CD4-positive, alpha-beta T cell treated with Interleukin-4 for 4 hours (primary cell): ENCODE results near the gene LRCH3.
"Not testable (repeated sequence)": the region's sequence is repeated elsewhere in the genome, so short reads cannot be mapped to it uniquely, and the experiment has no call there.

Experiments
- DNase-seq: peaks from one replicate; pipeline ENCODE4 v3.0.0-alpha.2; 2020

Gene LRCH3

DNA sequence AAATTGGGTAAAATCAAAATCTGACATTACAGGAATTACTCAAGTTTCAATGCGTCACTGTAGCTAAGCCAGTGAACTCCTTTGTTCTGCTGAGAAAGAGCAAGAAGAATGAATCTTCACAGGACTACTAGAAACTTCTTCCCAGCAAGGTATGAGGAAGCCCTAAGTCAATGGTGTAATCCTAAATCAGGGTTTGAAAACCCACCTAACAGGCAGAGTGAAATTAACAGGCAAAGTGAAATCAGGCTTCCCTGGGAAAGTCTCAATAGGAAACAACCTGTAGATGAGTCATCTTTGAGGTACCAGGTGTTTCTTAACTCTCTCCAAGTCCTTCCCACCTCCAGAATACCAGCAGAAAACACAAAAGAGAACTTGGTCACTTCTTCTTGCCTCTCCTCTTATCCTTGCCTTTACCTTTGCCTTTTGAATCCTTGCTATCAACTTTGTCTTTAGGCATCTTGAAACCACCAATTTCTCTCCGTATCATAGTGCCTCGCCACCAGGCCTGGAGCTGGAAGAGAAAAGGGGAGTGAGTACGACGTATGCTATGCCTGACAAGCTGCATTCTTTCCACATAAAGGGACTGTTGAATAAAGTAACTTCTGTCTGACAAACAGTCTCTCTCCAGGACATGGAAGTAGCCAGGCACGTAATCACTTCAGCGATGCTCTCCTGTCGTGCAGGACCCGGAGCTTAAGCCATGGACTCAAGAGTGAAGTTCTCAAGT, 98.3 kb downstream of the LRCH3 start:
- no peak for DNase-seq

GRCh38 chr3:197890693-197891092, 99.6 kb downstream of the LRCH3 start:
- no peak for DNase-seq

DNA sequence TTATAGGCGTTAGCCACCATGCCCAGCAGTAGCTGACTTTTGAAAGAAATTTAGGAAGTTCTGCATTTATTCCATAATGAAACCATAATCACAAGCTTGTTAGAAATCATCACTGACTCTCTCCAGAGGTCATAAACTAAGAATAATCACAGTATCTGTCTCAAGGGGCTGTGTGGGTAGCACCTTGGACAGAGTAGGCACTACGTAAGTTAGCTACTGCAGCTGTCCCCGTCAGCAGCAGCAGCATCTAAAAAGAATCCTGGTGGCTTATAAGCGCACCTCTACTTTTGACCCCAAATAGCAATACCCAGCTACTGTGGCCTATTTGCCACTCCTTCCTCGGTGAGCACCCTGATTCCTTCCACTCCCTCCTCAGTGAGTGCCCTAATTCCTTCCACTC, 101.1 kb downstream of the LRCH3 start:
- DNase-seq = no peak

DNA sequence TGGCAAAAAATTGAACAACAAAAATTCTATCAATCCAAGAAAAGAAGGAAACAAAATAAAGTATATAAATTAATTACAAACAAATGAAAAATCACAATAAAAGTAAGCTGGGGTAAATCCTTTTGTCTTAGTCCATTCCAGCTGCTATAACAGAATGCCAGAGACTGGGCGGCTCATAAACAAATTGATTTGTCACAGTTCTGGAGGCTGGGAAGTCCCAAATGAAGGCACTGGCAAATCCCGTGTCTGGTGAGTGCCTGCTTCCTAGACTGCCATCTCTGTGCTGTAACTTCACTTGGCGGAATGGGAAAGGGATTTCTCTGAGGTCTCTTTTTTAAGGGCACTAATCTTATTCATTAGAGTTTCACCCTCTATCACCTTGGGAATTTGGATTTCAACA, 105.4 kb downstream of the LRCH3 start:
- no peak for DNase-seq

- no peak for DNase-seq
Measured at GRCh38 chr3:197899833-197900478, 108.9 kb downstream of the LRCH3 start.

DNA sequence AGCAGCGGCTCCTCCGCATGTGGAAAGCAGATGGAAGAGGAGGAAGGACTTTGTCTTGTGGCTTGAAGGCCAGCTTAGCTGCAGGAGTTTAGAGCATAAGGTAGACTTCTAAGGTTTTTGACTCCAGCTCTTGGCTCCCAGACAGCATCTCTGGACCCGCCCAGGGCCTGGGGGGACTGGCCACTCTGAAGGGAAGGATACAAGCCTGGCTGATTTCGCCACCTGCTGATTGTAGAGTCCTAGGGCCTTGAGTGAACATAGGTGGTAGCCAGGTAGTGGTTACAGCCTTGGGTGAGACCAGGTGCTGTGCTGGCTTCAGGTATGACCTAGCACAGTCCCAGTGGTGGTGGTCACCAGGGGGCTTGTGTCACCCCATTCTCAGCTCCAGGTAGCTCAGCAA, 110.6 kb downstream of the LRCH3 start:
- DNase-seq = no peak

DNA sequence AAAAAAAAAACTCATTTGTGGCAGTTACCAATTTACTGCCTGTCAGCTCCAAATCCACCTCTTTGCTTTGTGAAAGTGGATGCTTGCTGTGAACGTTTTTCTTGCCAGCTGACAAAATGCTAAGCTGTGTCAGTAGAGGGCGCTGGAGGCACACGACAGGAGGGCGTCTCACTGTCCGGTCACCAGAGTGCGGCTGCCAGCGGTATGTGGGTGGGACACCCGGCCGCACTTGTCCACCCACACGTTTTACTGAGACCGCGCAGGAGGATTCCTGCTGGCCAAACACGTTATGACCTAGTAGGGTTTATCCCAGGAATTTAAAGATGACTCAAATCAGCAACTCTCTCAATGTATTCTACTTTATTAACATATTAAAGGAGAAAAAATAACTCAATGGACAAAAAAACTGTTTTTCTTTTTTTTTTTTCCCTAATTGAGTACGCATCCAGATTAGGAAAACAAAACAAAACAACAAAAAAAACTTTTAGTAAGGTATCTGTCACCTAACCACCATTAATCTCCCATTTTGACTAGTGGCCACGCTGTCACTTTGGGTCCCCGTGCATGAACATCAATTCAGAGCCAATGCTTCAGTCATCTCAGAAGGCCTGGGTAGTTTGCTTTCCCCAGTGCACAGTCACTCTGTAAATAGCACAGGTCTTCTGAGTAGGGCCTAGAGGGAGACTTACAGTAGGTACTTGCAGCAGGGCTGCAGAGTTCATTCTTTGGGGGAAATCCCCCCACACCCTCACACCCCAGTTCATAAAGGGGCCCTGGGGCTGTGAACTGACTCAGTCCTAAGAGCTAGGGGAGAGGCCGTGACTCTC, 115.2 kb downstream of the LRCH3 start:
- DNase-seq = peak; percentile 75

- no peak for DNase-seq
Measured at GRCh38 chr3:197906850-197907187, 115.8 kb downstream of the LRCH3 start.

- DNase-seq = no peak
Measured at GRCh38 chr3:197907196-197907595, 116.1 kb downstream of the LRCH3 start.

DNA sequence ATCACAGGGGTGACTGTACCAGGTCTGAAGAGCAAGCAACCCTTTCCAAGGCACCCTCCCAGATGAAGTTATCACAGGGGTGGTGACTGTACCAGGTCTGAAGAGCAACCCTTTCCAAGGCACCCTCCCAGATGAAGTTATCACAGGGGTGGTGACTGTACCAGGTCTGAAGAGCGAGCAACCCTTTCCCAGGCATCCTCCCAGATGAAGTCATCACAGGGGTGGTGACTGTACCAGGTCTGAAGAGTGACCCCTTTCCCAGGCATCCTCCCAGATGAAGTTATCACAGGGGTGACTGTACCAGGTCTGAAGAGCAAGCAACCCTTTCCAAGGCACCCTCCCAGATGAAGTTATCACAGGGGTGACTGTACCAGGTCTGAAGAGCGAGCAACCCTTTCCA, 117.5 kb downstream of the LRCH3 start:
- DNase-seq = not testable (repeated sequence)

- no peak for DNase-seq
Measured at GRCh38 chr3:197908957-197909701, 118.1 kb downstream of the LRCH3 start.

DNA sequence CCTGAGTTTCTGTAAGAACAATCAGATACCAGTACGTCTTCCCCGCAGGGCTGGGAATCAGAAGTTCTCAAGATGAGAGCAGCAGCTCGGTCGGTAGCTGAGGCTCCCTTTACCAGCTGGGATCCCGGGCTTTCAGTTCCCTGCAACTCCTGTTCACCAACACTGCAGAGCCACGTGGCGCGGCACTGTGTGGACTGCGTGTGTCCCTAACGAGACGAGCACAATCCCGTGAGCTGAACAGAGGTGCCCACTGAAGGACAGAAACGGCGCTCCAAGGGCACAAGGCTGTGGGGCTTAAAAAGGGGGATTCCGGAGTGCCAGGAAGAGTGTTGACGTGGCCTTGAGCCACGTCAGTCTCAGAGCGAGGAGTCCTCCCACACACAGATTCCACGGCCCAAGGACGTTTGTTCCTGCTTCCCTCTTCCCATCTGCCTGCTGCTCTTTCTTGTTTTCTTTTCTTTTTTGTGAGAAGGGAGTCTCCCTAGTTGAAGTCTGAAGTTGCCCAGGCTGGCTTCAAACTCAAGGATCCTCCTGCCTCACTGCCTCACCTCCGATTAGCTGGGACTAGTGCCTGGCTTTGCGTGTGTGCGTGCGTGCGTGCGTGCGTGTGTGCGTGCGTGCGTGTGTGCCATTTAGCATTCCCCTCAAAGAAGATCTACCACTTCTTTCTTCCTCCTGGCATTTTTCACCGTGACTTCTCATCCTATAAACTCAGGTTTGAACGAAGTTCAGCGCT, 121.9 kb downstream of the LRCH3 start:
- DNase-seq = no peak

DNA sequence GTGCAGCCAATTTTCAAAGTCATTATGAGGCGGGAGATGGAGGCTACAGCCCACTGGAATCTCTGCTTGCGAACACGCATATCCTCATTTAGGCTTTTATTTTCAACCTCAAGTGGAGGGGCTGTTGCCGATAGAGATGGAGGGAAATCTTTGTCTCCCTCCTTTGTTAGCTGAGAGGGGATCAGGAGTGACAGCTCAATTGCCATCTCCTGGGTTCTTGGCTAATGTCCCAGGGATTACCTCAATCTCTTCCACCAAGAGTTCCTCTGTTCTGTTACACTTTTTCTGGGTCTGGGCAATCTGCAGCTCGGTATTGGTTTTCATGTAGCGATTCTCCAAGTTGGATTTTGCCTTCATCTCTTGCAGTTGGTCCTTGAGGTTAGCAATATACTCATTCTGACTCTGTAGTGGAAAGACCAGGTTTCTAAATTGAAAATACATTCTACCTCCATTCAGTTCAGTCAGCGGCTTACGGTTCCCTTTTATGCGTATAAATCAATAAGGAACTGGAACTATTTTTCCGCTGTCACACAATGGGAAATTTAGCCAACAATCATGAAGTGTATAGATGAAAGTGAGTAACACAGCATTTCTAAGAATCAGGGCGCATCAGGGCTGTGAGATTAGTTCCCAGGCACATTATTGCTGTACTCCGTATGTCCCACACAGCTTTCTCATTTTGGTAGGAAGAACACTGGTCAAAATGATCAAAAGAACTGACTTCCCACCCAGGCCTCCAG, 122.8 kb downstream of the LRCH3 start:
- no peak for DNase-seq

GRCh38 chr3:197921429-197922275, 130.6 kb downstream of the LRCH3 start:
- DNase-seq = not testable (repeated sequence)

DNA sequence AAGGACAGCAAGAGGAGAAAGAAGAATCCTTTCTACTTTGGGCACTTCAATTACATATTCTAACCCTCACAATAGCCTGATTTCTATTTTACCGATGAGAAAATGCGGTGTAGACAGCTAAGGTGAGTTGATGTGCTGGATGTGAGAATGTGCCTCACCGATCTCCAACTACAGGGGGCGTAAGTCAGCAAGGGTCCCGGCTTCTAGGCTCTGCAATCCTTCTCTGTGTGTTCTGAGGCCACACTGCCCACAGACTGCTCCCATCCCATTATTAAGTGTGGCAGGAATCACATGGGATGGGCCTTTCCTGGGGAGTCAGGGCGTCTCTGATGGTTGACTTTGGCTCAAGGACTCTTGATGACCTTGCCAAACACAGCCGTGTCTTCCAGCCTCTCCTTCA, 135.4 kb downstream of the LRCH3 start:
- DNase-seq = no peak

GRCh38 chr3:197927578-197927977, 136.5 kb downstream of the LRCH3 start:
- not testable (repeated sequence) for DNase-seq

DNA sequence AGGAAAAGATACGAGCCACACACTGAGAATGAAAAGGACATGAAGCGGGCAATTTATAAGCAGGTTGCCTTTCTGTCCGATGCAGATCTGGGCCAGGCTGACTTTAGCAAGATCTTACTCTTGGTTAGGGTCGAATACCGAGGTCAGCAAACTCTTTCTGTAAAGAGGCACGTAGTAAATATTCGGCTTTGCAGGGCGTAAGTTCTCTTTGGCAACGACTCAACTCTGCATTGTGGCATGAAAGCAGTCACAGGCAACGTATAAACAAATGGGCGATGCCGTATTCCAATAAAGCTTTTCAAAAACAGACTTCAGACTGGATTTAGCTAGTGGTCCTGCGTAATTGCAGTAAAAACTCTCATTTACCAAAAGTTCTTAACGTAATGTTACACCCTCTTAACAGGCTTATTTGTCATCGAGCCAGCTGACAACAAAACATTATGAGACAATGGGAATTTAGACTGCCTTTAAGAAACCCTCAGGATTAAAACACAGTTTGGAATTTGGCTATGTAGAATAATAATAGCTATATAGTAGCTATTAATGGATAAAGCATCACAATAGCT, 145.8 kb downstream of the LRCH3 start:
- no peak for DNase-seq
